AG04449 (cell line): ENCODE data around the gene S100A9.
A peak's percentile ranks its signal among the peaks of the same experiment; 100 is the strongest.

Experiments
- CTCF ChIA-PET: fragments of 350-600 bp; formaldehyde crosslinking; extraction: SDS; loops from one replicate; lab custom pipeline; 2021; ENCODE audit warnings: antibody characterized with exemption; lab: Yijun Ruan, JAX
- POLR2A ChIA-PET: fragments of 400-600, 350-600 bp; formaldehyde crosslinking; extraction: SDS; loops from one replicate; lab custom pipeline; 2020; ENCODE audit warnings: antibody characterized with exemption, inconsistent platforms; lab: Yijun Ruan, JAX
- DNase-seq: peaks from one replicate; pipeline ENCODE4 v3.0.0-alpha.2; 2010; ENCODE audit warnings: low read depth, low spot score
- H3K4me3 ChIP-seq: 2 replicates; pipeline ENCODE4 v1.5.1; 2011; ENCODE audit warnings: low read depth, mild to moderate bottlenecking, control low read depth, low read length
- TF ChIP-seq, protein P1 (sequence below): IDR thresholded peaks from one replicate; pipeline ENCODE4 v1.5.1; 2011; ENCODE audit warnings: mild to moderate bottlenecking, moderate library complexity, low read length, control low read depth, inconsistent platforms; ENCODE audit not compliant: insufficient read depth; ENCODE audit errors: missing control alignments

S100A9 gene

DNA sequence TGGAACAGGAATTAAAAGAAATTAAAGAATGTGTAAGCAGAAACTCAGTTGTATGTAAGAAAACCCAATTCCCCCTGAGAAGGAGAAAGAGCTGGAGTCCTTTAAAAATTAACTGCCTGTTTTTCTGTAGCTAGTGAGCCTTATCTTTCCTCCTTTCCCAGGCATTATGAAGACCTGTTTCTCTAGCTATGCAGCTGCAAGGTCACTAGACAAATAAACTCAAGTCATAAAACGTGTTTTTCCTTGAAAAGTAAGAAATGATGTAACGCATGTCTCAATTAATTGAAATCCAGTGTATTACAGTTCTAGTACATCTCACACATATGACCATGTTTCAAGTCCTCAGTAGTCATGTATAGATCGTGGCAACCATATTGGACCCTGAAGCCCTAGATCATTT, 12.5 kb downstream of the S100A9 start:
- CTCF ChIA-PET = no interaction called here
- POLR2A ChIA-PET = no interaction called here
- DNase-seq = no peak
- H3K4me3 ChIP-seq = no peak overlapping the region
- TF ChIP-seq, protein P1, sequence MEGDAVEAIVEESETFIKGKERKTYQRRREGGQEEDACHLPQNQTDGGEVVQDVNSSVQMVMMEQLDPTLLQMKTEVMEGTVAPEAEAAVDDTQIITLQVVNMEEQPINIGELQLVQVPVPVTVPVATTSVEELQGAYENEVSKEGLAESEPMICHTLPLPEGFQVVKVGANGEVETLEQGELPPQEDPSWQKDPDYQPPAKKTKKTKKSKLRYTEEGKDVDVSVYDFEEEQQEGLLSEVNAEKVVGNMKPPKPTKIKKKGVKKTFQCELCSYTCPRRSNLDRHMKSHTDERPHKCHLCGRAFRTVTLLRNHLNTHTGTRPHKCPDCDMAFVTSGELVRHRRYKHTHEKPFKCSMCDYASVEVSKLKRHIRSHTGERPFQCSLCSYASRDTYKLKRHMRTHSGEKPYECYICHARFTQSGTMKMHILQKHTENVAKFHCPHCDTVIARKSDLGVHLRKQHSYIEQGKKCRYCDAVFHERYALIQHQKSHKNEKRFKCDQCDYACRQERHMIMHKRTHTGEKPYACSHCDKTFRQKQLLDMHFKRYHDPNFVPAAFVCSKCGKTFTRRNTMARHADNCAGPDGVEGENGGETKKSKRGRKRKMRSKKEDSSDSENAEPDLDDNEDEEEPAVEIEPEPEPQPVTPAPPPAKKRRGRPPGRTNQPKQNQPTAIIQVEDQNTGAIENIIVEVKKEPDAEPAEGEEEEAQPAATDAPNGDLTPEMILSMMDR = no peak

DNA sequence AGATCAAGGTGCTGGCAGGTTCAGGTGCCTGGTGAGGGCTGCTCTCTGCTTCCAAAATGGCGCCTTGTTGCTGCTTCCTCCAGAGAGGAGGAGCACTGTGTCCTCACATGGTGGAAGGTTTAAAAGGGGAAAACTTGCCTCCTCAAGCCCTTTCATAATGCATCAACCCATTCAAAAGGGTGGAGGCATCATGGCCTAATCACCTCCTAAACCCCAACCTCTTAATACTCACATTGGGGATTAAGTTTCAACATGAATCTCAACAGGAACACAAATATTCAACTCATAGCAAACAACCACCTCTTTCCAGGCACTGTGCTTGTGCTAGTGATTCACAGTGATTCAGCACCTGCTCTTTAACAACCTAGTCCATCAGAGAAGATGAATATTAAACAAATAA, 13.6 kb downstream of the S100A9 start:
- TF ChIP-seq, protein P1 = no peak
- POLR2A ChIA-PET = no interaction called here
- H3K4me3 ChIP-seq = no peak overlapping the region
- no peak for DNase-seq
- CTCF ChIA-PET = no interaction called here

DNA sequence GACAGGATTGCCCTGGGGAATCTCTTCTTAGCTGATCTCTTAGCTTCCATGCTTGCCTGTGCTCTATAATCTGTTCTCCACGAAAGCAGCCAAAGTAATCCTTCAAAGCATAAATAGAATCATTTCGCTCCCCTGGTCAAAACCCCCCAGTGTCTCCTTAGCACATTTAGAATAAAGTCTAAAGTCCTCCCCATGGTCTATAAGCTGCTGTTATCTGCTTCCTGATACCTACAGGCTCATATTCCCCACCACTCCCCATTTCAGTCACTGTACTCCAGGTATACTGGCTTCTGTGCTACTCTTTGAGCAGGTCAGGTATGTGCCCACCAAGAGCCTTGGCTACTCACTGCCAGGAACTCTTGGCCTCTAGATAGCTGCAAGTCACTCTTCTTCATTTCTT, 14.9 kb downstream of the S100A9 start:
- TF ChIP-seq, protein P1 = no peak
- no peak overlapping the region for H3K4me3 ChIP-seq
- POLR2A ChIA-PET = no interaction called here
- CTCF ChIA-PET = interaction anchor here (1.4 to 2.4 kb wide), 2 partner anchors 20 to 122 kb away, joined by 4 to 16 read pairs; no protein-coding TSS in a partner anchor
- DNase-seq = no peak

DNA sequence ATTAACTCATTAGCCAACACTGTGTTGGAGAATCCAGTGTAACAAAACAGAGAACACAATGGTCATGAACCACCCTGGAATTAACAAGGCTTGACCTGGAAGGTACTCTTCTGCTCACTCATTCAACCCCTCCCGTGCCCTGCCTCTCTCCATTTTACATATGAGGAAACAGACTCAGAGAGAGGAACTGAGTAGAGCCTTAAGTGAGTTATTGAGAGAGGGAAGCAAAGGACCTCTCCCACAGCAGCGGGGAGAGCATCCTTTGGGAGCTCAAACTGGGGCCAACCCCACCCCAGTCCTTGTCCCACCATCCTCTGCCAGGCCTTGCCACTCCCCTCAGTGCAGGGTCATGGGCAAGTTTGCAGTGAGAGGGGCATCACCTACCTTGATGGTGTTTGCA, 16.4 kb downstream of the S100A9 start:
- POLR2A ChIA-PET = no interaction called here
- TF ChIP-seq, protein P1 = no peak
- no peak overlapping the region for H3K4me3 ChIP-seq
- no peak for DNase-seq
- CTCF ChIA-PET = interaction anchor here (2.4 kb wide), 1 partner anchor 21 kb away, joined by 16 read pairs; no protein-coding TSS in a partner anchor

DNA sequence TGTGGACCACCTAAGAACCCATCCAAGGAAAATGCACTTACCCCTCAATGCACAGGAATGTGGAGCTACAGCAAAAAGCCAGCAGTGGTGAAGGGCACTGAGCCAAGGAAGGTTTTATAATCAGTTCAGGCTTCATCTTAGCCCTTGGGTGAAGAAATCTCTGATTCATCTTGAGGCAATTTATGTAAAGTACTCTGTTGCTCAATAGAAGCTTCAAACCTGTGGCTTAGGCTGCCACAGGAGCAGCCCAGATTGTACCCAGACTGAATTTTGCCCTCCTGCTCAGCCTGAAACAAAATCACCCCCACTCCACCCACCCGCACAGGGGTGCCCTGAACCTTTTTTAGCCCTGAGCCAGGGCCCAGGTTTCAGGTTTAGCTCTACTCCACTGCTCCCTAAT, 17.9 kb downstream of the S100A9 start, which contains the start of gene S100A12:
TSS of gene S100A12 (minus strand) at position 111 of the 400 bp plus-strand sequence. CDS start 1,029 bp downstream, outside the sequence.
- peak; percentile 53 for DNase-seq
- ChIA-PET POLR2A (no interaction called here), CTCF (interaction anchor here (1.2 to 1.7 kb wide), 4 partner anchors 20 to 135 kb away, joined by 3 to 5 read pairs (median 4); no protein-coding TSS in a partner anchor)
- no peak within 1 kb of the TSS for H3K4me3 ChIP-seq
- TF ChIP-seq, protein P1 = no peak

DNA sequence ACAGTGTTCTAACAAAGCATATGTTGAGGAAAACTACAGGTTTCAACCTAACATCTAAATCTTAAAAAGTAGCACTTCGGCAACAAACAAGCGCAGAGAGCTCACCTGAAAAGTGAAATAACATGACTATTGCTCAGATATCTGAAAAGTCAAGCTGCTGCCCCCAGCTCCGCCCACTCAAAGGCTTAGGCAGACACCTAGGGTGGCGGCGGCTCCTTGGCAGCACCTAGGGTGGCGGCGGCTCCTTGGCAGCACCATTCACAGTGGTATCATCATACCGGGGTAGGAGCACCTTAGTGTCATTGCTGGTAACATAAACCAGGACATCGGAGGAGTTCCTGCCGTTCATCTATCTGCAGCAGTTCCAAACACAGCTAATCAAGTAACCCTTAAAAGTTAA, 21.9 kb downstream of the S100A9 start:
- no peak for DNase-seq
- POLR2A ChIA-PET = no interaction called here
- TF ChIP-seq, protein P1 = no peak
- CTCF ChIA-PET = no interaction called here
- no peak overlapping the region for H3K4me3 ChIP-seq
